ENCODE data around the gene ATF7. TPM values are rescaled to one million over a fixed set of nuclear protein-coding genes. Genes with fewer than 3 reads are reported as not detected.

Gene ATF7
- total and polyA plus RNA-seq, 2 of the 13 experiments (the other 11 are each of a cell fraction or from before 2014, with no cell fraction given): 9.6 to 16.2 TPM

DNA sequence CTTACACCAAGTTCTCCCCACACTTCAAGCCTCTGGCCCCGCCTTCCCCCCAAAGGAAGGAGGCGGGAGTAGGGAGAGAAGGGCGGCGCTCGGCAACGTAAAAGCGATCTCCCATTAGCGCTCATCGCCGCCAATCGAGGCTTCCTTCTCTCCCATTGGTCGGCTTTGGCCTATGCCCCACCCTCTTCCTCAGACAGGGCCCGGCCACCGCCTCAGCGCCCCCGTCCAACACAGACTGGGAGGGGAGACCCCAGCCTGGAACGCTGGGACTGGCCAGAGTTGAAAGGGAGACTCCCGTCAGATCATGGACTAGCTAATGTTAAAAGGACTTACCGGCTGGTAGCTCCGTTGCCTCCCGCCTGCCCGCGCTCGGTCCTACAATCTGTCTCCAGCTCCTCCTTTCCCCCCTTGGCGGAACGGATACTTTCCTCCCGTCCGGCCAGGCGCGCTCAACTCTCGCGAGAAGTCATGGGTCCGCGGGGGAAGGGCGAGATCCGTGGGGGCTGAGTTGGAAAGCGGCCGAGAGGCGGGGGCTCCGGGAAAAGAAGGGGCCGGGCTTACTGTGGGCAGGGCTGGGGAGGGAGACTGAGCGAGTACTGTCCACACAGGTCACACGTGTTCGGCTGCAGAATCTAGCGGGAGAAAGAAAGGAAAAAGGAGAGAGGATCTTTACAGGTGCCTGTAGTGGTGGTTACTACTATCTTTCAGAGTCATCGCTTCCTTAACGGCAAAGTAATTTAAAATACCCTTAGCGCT, at the start of gene ATF7 (continued):
- TF ChIP-seq, protein P1, sequence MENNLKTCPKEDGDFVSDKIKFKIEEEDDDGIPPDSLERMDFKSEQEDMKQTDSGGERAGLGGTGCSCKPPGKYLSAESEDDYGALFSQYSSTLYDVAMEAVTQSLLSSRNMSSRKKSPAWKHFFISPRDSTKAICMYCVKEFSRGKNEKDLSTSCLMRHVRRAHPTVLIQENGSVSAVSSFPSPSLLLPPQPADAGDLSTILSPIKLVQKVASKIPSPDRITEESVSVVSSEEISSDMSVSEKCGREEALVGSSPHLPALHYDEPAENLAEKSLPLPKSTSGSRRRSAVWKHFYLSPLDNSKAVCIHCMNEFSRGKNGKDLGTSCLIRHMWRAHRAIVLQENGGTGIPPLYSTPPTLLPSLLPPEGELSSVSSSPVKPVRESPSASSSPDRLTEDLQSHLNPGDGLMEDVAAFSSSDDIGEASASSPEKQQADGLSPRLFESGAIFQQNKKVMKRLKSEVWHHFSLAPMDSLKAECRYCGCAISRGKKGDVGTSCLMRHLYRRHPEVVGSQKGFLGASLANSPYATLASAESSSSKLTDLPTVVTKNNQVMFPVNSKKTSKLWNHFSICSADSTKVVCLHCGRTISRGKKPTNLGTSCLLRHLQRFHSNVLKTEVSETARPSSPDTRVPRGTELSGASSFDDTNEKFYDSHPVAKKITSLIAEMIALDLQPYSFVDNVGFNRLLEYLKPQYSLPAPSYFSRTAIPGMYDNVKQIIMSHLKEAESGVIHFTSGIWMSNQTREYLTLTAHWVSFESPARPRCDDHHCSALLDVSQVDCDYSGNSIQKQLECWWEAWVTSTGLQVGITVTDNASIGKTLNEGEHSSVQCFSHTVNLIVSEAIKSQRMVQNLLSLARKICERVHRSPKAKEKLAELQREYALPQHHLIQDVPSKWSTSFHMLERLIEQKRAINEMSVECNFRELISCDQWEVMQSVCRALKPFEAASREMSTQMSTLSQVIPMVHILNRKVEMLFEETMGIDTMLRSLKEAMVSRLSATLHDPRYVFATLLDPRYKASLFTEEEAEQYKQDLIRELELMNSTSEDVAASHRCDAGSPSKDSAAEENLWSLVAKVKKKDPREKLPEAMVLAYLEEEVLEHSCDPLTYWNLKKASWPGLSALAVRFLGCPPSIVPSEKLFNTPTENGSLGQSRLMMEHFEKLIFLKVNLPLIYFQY (CRISPR knock-in tag; IDR thresholded peaks at IDR 0.05; ENCODE audit: borderline replicate concordance): 0 out of 2 replicates have a peak, but pooled peaks have one; percentile 13
- TF ChIP-seq RNF2 (conservative IDR thresholded peaks at IDR 0.05; ENCODE audit: low read depth) (no peak), ELF3 (CRISPR knock-in tag; IDR thresholded peaks at IDR 0.05) (no peak; the same call in none of the 2 replicates), ZNF75D (CRISPR knock-in tag; IDR thresholded peaks at IDR 0.05; ENCODE audit: borderline replicate concordance) (no peak; the same call in 1 of the 2 replicates), RFX5 (IDR thresholded peaks at IDR 0.05; ENCODE audit: low read depth, low read length) (0 out of 2 replicates have a peak, but pooled peaks have one; percentile 9), GTF2F1 (IDR thresholded peaks at IDR 0.05; ENCODE audit: low read length) (no peak), ZFP36L2 (CRISPR knock-in tag; IDR thresholded peaks at IDR 0.05) (no peak), ZNF879 (CRISPR knock-in tag; IDR thresholded peaks at IDR 0.05) (no peak), ZNF674 (CRISPR knock-in tag; IDR thresholded peaks at IDR 0.05; ENCODE audit: low read depth) (no peak), FOXJ3 (CRISPR knock-in tag; IDR thresholded peaks at IDR 0.05; ENCODE audit: borderline replicate concordance) (peak; percentile 39; the same call in 1 of the 2 replicates), ZNF557 (CRISPR knock-in tag; IDR thresholded peaks at IDR 0.05) (no peak), NR2F6 (IDR thresholded peaks at IDR 0.05) (no peak), NR2F6 (CRISPR knock-in tag; IDR thresholded peaks at IDR 0.05) (peak; percentile 53; the same call in 1 of the 2 replicates), U2AF1 (optimal IDR thresholded peaks at IDR 0.05; ENCODE audit: low read depth, low read length) (no peak), WIZ (CRISPR knock-in tag; IDR thresholded peaks at IDR 0.05) (no peak), KMT2A (CRISPR knock-in tag; IDR thresholded peaks at IDR 0.05) (peak; percentile 72; the same call in 1 of the 2 replicates), ZNF777 (CRISPR knock-in tag; IDR thresholded peaks at IDR 0.05) (no peak), STAT5B (CRISPR knock-in tag; IDR thresholded peaks at IDR 0.05) (no peak), TOE1 (CRISPR knock-in tag; IDR thresholded peaks at IDR 0.05) (no peak)
- TF ChIP-seq, protein P2, sequence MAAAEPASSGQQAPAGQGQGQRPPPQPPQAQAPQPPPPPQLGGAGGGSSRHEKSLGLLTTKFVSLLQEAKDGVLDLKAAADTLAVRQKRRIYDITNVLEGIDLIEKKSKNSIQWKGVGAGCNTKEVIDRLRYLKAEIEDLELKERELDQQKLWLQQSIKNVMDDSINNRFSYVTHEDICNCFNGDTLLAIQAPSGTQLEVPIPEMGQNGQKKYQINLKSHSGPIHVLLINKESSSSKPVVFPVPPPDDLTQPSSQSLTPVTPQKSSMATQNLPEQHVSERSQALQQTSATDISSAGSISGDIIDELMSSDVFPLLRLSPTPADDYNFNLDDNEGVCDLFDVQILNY (CRISPR knock-in tag; conservative IDR thresholded peaks at IDR 0.05): 0 out of 2 replicates have a peak, but pooled peaks have one; percentile 25
- TF ChIP-seq, protein P3, sequence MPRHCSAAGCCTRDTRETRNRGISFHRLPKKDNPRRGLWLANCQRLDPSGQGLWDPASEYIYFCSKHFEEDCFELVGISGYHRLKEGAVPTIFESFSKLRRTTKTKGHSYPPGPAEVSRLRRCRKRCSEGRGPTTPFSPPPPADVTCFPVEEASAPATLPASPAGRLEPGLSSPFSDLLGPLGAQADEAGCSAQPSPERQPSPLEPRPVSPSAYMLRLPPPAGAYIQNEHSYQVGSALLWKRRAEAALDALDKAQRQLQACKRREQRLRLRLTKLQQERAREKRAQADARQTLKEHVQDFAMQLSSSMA (CRISPR knock-in tag; IDR thresholded peaks at IDR 0.05): no peak
- TF ChIP-seq, protein P4, sequence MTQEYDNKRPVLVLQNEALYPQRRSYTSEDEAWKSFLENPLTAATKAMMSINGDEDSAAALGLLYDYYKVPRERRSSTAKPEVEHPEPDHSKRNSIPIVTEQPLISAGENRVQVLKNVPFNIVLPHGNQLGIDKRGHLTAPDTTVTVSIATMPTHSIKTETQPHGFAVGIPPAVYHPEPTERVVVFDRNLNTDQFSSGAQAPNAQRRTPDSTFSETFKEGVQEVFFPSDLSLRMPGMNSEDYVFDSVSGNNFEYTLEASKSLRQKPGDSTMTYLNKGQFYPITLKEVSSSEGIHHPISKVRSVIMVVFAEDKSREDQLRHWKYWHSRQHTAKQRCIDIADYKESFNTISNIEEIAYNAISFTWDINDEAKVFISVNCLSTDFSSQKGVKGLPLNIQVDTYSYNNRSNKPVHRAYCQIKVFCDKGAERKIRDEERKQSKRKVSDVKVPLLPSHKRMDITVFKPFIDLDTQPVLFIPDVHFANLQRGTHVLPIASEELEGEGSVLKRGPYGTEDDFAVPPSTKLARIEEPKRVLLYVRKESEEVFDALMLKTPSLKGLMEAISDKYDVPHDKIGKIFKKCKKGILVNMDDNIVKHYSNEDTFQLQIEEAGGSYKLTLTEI (CRISPR knock-in tag; conservative IDR thresholded peaks at IDR 0.05): no peak
- TF ChIP-seq, protein P5, sequence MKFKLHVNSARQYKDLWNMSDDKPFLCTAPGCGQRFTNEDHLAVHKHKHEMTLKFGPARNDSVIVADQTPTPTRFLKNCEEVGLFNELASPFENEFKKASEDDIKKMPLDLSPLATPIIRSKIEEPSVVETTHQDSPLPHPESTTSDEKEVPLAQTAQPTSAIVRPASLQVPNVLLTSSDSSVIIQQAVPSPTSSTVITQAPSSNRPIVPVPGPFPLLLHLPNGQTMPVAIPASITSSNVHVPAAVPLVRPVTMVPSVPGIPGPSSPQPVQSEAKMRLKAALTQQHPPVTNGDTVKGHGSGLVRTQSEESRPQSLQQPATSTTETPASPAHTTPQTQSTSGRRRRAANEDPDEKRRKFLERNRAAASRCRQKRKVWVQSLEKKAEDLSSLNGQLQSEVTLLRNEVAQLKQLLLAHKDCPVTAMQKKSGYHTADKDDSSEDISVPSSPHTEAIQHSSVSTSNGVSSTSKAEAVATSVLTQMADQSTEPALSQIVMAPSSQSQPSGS (CRISPR knock-in tag; IDR thresholded peaks at IDR 0.05): peak; percentile 36; the same call in 1 of the 2 replicates

Data from HepG2 (cell line).